Urinary bladder (tissue), 4 donors: ENCODE results near the gene MACC1. TPM values are rescaled to one million over a fixed set of nuclear protein-coding genes. Genes with fewer than 3 reads are reported as not detected.
"Not testable (repeated sequence)": the region's sequence is repeated elsewhere in the genome, so short reads cannot be mapped to it uniquely, and the experiment has no call there.

Experiments used
- DNase-seq: peaks from one replicate; pipeline ENCODE4 v3.0.0-alpha.2; 2015; ENCODE audit errors: extremely low spot score
- H3K27ac ChIP-seq: one replicate; pipeline ENCODE4 v1.5.1; 2013; ENCODE audit warnings: low read depth, mild to moderate bottlenecking, moderate library complexity
- H3K36me3 ChIP-seq: one replicate; pipeline ENCODE4 v1.6.1; 2013; ENCODE audit warnings: mild to moderate bottlenecking, moderate library complexity; ENCODE audit not compliant: insufficient read depth
- H3K4me1 ChIP-seq: one replicate; pipeline ENCODE4 v1.6.1; 2013; ENCODE audit warnings: mild to moderate bottlenecking, moderate library complexity; ENCODE audit not compliant: insufficient read depth
- H3K4me3 ChIP-seq: one replicate; pipeline ENCODE4 v1.5.1; 2013; ENCODE audit warnings: low read depth, low read length
- WGBS: extraction: QIAGEN DNeasy Blood & Tissue Kit; methylation state at CpG from one replicate; pipeline ENCODE4 v1.1.7; 2013; 5-methylcytosine and 5-hydroxymethylcytosine counted together
- polyA plus RNA-seq: library from polyadenylated mRNA; stranded (reverse); fragments of 200-250 nt; gene quantifications from one replicate; pipeline ENCODE4 v1.2.3, GENCODE V29; 2013
- total RNA-seq: library from RNA; depleted of rRNA; stranded (reverse); fragments of >200 nt; gene quantifications from one replicate; pipeline ENCODE4 v1.2.3, GENCODE V29; 2014
- donor health status: healthy with polysubstance abuse.
- donor health status: healthy.

MACC1 gene
- total and polyA plus RNA-seq, 2 donors = 0.32 to 7.1 TPM

- no peak overlapping the region for H3K4me3 ChIP-seq
- H3K4me1 ChIP-seq = peaks cover 3% of the 10 kb centered on the region
- H3K27ac ChIP-seq = no peak overlapping the region
- WGBS = 20% methylated on average over 2 of the region's 2 CpGs
- H3K36me3 ChIP-seq = no peaks in the 10 kb centered on the region
- DNase-seq = no peak
These were observed 26.4 kb downstream of the MACC1 start for GRCh38 chr7:20190560-20191390.

GRCh38 chr7:20189852-20190251 is 27.3 kb downstream of the MACC1 start:
- Histone ChIP-seq H3K4me1 (peaks cover 3% of the 10 kb centered on the region), H3K36me3 (no peaks in the 10 kb centered on the region), H3K4me3 (no peak overlapping the region), H3K27ac (no peak overlapping the region)
- DNase-seq = no peak

GRCh38 chr7:20188567-20188966 is 28.6 kb downstream of the MACC1 start:
- Histone ChIP-seq H3K4me1 (peaks cover 3% of the 10 kb centered on the region), H3K4me3 (no peak overlapping the region), H3K27ac (no peak overlapping the region), H3K36me3 (no peaks in the 10 kb centered on the region)
- WGBS = 93% methylated on average over 1 of the region's 1 CpG
- no peak for DNase-seq

- DNase-seq, H3K4me3 ChIP-seq, H3K27ac ChIP-seq, H3K36me3 ChIP-seq, H3K4me1 ChIP-seq: not testable (repeated sequence)
- WGBS = 80% methylated on average over 4 of the region's 4 CpGs
These were observed 29.3 kb downstream of the MACC1 start for GRCh38 chr7:20187850-20188249.

GRCh38 chr7:20185988-20186387 is 31.2 kb downstream of the MACC1 start:
- H3K36me3 ChIP-seq = no peaks in the 10 kb centered on the region
- no peak overlapping the region for H3K27ac ChIP-seq

GRCh38 chr7:20183086-20183485 is 34.1 kb downstream of the MACC1 start:
- Histone ChIP-seq H3K4me1 (no peaks in the 10 kb centered on the region), H3K36me3 (no peaks in the 10 kb centered on the region), H3K4me3 (no peak overlapping the region), H3K27ac (no peak overlapping the region)
- WGBS = 78% methylated on average over 4 of the region's 4 CpGs
- DNase-seq = no peak

More at GRCh38 chr7:20185988-20186387, 31.2 kb downstream of the MACC1 start:
- Histone ChIP-seq H3K4me1 (peaks cover under 1% of the 10 kb centered on the region), H3K4me3 (no peak overlapping the region)
- DNase-seq = no peak
- WGBS = 86% methylated on average over 5 of the region's 5 CpGs

- no peak overlapping the region for H3K27ac ChIP-seq
- H3K4me1 ChIP-seq = no peaks in the 10 kb centered on the region
- no peak for DNase-seq
- 55% methylated on average over 6 of the region's 6 CpGs for WGBS
- no peak overlapping the region for H3K4me3 ChIP-seq
- no peaks in the 10 kb centered on the region for H3K36me3 ChIP-seq
These were observed 40.5 kb downstream of the MACC1 start for GRCh38 chr7:20176578-20177242.

- H3K36me3 ChIP-seq = no peaks in the 10 kb centered on the region
- H3K4me3 ChIP-seq = no peak overlapping the region
- H3K4me1 ChIP-seq = no peaks in the 10 kb centered on the region
- DNase-seq = no peak
- H3K27ac ChIP-seq = no peak overlapping the region
- 79% methylated on average over 2 of the region's 2 CpGs for WGBS
These were observed 43.4 kb downstream of the MACC1 start for GRCh38 chr7:20173828-20174227.

- no peak for DNase-seq
- no peaks in the 10 kb centered on the region for H3K4me1 ChIP-seq
- no peak overlapping the region for H3K4me3 ChIP-seq
- no peaks in the 10 kb centered on the region for H3K36me3 ChIP-seq
- 50% methylated on average over 3 of the region's 3 CpGs for WGBS
- H3K27ac ChIP-seq = no peak overlapping the region
These were observed 44.3 kb downstream of the MACC1 start for GRCh38 chr7:20172736-20173334.

- no peaks in the 10 kb centered on the region for H3K36me3 ChIP-seq
- WGBS = 38% methylated on average over 2 of the region's 2 CpGs
- H3K27ac ChIP-seq = no peak overlapping the region
- DNase-seq = no peak
- no peaks in the 10 kb centered on the region for H3K4me1 ChIP-seq
- H3K4me3 ChIP-seq = no peak overlapping the region
These were observed 46.6 kb downstream of the MACC1 start for GRCh38 chr7:20170633-20171032.

- H3K4me1 ChIP-seq = peaks cover 1% of the 10 kb centered on the region
- no peak overlapping the region for H3K4me3 ChIP-seq
- H3K36me3 ChIP-seq = no peaks in the 10 kb centered on the region
- DNase-seq = no peak
- no peak overlapping the region for H3K27ac ChIP-seq
- WGBS = 59% methylated on average over 1 of the region's 1 CpG
These were observed 52.1 kb downstream of the MACC1 start for GRCh38 chr7:20165146-20165510.

GRCh38 chr7:20164425-20165145 is 52.6 kb downstream of the MACC1 start:
- no peak overlapping the region for H3K4me3 ChIP-seq
- peaks cover 1% of the 10 kb centered on the region for H3K4me1 ChIP-seq
- no peaks in the 10 kb centered on the region for H3K36me3 ChIP-seq
- DNase-seq = no peak
- H3K27ac ChIP-seq = no peak overlapping the region
- 76% methylated on average over 6 of the region's 6 CpGs for WGBS

- no peak overlapping the region for H3K27ac ChIP-seq
- DNase-seq = no peak
- 91% methylated on average over 1 of the region's 1 CpG for WGBS
- H3K4me3 ChIP-seq = no peak overlapping the region
- no peaks in the 10 kb centered on the region for H3K36me3 ChIP-seq
- H3K4me1 ChIP-seq = peaks cover 1% of the 10 kb centered on the region
These were observed 54.5 kb downstream of the MACC1 start for GRCh38 chr7:20162665-20163064.
